ENCODE data around the gene AP1G2.

The AP1G2 gene

DNA sequence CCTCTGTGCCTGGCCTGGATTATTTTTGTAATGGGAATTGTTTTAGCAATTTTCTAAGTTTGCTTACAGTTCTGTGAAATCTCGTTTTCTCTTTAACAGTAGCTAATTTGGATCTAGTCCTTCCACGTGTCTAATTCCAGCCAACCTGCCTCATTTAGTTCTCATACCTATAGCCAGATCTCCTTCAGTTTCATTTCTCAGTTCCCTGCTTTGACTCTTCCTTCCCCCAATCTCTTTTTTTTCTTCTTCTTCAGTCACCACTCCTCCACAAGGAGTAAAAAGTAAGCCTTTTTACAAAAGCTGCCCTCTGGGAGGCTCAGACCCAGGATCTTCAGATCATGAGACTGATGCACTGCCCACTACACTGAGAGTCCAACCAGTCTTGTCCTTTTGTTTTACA is 10.1 kb downstream of the AP1G2 start:
- DNase-seq (ENCODE audit: low spot score): no peak

GRCh38 chr14:23556700-23557440 is 10.7 kb downstream of the AP1G2 start:
- no peak for DNase-seq (ENCODE audit: low spot score)

DNA sequence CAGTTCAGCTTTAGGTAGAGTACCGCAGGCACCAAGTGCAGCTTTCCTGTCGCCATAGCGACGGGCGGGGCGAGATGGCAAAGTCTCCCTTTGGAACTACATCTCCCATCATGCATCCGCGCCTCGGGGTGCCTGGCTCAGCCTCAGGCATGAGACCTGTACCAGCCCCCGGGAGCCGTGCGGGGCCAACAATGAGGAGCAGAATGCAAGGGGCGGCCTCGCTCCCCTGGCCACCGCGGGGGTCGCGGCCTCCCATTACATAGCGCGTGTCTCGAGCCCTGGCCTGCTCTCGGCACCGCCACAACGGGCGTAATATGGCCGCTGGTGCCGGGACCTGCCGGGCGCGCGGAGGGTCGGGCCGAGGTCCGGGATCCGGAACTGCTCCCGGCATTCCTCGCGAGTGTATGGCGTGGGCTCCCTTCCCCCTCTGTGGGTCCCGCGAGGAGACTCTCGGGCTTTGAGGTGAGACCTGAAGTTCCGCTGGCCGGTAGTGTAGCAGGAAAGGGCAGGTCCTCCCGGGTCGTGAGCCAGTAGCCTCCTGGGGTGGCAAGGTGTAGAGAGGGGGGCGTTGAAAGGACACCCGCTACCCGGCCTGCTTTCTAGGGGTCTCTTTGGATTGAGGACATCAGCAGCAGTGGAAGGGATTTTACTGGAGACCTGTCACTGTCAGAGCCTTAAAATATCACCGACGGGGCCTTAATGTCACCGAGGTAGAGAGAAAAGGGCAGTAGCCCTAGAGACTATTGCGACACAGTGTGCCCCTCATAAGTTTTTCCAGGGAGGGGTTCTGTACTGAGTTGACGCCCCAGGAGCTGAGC is 11.5 kb downstream of the AP1G2 start, which contains the start of gene THTPA:
THTPA (plus strand) TSS at position 390 of the 818 bp plus-strand sequence. CDS start 487 bp downstream, outside the sequence.
- DNase-seq (ENCODE audit: low spot score): peak; percentile 97

GRCh38 chr14:23555533-23555881 is 12.1 kb downstream of the AP1G2 start:
- DNase-seq (ENCODE audit: low spot score): no peak

- peak; percentile 91 for DNase-seq (ENCODE audit: low spot score)
Observed at GRCh38 chr14:23551266-23552028, 16.1 kb downstream of the AP1G2 start, which contains the start of gene ZFHX2. Gene ZFHX2, minus strand, starts transcription at chr14:23551765. Its CDS starts 16,440 bp downstream, at chr14:23535325.

- peak; percentile 41 for DNase-seq (ENCODE audit: low spot score)
Observed at GRCh38 chr14:23550812-23551265, 16.8 kb downstream of the AP1G2 start.

DNA sequence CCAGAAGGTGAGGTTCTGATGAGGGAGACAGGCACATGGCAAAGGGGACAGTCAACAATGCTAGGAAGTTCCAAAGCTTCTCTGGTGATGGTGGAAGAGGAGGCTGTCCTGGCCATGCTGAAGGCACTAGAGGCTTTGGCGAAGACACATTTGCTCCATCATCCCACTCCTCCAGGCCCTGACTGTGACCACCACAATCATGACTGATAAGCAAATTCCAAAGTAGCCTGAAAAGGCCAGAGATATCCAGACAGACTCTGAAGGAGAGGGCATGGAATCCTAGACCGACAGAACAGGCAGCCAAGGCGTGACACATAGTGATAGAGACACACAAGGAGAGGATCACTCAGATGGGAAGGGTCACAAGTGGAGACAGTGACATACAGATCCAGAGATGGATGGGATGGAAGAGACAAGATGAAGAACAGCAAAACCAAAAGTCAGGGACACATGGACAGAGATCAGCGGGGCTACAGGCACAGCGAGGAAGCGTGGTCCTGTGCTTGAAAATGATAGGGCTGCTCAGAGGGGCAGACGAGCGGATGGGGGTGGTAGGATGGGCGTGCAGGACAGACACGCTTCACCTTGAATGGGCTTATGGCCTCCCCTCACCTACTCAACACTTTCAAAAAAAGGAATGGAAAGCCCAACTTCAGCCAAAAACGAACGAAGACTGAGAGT is 17.3 kb downstream of the AP1G2 start:
- no peak for DNase-seq (ENCODE audit: low spot score)

DNA sequence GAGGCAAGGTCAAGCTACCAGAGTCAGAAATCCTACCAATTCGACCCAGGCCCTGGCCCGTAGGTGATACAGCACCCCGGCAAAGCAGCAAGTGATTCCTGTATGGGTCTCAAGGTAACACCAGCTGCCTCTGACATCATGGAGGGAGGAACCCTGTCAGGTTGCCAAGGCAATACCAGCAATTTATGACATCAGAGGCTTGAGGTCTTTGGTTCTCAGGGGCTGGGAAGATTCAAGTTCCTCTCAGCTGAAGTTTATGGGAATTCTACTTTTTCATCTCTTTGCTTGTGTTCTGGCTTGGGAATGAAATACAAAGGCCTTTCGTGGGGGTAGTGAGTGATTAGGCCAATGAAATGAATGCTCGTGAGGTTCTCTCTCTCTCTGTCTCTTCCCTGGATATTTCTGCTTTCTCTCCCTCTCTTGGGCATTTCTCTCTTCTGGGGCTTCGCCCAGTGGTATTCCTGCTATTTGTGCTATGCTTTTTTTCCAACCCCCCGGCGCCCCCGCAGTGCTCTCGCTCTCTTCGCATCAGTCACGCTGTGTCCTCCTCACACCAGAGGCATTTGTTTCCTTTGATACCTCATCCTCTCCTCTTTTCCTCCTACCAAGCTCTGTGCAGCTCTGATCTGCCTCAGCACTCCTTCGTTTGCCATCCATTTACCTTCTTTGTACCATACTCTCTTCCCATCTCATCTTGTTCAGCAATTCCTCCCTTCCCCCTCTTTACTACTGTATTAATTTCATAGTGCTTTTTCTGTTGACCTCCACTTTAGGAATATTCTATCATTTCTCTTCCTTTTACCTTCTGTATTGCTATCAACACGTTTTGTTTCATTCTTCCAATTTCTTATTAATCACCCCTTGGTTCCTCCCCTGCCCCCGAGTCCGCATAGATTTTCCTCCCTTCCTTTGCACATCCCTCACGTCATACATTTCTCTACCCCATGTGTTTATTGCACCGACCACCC is 19.0 kb downstream of the AP1G2 start:
- DNase-seq (ENCODE audit: low spot score): no peak

GRCh38 chr14:23547924-23548323 is 19.7 kb downstream of the AP1G2 start:
- no peak for DNase-seq (ENCODE audit: low spot score)

- DNase-seq (ENCODE audit: low spot score): no peak
Observed at GRCh38 chr14:23546450-23547035, 21.0 kb downstream of the AP1G2 start.

- no peak for DNase-seq (ENCODE audit: low spot score)
Observed at GRCh38 chr14:23545740-23546365, 21.7 kb downstream of the AP1G2 start.

DNA sequence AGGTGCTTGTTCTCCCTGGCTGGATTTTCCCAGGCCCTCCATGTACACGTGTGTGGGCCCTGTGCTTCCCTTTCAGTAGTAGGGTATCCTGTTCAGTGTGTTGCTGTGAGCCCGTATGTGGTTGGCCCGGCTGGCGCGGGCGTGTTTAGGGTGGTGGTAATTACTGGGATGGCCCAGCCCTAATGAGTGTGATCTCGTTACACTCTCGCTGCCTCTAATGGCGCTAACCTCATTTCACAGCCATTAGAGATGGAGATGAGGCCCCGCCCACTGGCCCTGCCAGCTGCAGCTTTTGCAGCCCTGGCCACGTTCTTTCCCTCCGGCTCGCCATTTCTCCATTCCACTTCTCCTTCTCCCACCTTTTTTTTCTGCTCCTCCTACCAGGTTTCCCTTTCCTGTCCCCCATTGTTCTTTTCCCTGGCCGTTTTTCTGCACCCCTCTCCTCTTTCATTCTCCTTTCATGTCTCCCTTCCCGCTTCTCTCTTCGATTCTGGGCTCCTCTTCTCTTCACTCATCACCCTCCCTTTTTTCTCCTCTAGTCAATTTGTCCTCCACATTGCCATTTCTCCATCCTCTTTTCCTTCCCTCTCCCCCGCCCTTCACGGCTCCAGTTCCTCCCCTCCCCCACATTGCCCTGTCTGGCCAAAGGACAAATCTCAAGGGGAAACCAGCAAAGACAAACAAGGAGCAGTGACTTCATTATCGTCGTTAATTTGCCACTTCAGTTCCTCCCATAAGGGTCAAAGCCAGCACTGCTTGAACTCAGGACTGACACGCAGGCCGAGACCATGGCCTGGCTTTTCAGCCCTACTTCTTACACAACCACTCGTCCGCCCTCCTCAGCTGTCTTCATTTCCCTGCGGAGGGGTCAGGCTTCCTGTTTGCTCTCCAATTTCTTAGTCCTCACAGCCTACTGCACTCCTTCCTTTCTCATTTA is 22.8 kb downstream of the AP1G2 start:
- DNase-seq (ENCODE audit: low spot score): no peak

DNA sequence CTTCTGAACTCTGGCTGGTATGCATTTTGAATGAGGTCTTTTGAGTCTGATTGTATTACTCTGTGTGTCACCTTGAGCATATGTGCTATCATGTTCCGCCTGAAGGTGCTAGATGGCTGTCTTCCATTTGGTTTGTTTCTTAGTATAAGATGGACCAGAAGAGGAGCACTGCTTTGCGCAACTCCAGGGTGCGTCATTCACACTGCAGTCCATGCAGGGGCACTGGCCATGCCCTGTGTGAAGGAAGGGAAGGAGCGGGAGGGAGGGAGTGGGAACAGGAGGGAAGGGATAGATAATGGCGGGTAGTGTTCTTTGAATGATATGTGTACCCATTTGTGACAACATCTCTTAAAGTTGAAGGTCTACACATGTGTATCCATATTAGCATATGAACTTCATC is 24.2 kb downstream of the AP1G2 start:
- DNase-seq (ENCODE audit: low spot score): no peak

- DNase-seq (ENCODE audit: low spot score): no peak
Observed at GRCh38 chr14:23542261-23542660, 25.3 kb downstream of the AP1G2 start.

DNA sequence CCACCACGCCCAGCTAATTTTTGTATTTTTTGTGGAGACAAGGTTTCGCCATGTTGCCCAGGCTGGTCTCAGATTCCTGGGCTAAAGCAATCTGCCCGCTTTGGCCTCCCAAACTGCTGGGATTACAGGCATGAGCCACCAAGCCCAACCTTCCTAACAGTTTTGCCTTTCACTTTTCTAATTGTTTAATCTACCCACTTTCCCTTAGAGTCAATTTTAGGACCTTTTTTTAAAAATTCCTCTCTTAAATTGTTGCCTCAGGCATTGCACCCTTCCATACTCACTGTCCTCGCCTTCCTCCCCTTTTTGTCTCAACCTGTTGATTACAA is 27.5 kb downstream of the AP1G2 start:
- no peak for DNase-seq (ENCODE audit: low spot score)

DNA sequence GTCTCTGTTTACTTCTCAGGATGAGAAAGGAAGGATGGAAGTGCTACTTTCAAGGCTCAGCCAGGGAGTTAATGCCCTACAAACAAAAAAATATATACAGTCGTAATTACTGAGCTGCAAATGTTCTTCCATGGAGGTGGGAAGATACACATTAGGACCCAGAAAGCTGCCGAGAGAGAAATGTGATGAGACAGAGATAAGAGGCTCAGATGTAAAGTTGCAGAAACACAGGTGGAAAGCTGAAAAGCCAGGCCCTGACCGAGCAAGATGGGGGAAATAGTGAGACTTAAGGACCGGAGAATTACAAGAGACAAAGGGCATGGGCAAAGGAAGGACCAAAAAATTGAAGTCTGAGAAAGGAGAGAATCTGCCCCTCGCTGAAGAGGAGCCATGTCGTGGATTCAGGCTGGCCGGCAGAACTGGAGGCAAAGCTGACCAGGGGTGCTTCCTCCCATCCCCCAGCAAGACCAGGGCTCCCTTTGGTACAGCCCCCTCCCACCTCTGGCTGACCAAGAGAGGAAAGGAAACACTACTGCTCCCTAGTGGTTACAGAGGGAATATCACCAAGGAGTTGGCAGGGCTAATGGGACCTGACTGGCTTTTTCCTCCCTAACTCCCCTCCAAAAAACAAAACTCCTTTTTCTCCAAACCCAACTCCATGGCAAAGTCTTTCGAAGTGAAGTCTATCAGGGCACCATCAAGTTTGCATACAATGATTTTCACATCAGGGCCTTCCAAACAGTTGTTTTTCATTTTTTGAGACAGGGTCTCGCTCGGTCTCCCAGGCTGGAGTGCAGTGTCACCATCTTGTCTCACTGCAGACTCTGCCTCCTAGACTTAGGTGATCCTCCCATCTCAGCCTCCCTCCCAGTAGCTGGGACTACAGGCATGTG is 28.1 kb downstream of the AP1G2 start:
- peak; percentile 75 for DNase-seq (ENCODE audit: low spot score)

GRCh38 chr14:23538785-23539184 is 28.8 kb downstream of the AP1G2 start:
- peak; percentile 62 for DNase-seq (ENCODE audit: low spot score)

All from GM03348 (cell line).